HepG2 (cell line): ENCODE data around the gene LSM14B. TPM values are rescaled to one million over a fixed set of nuclear protein-coding genes. Genes with fewer than 3 reads are reported as not detected.

Source experiments
- AKNA ChIP-seq: sonication (generic); formaldehyde crosslinking; IDR thresholded peaks from 2 replicates; pipeline ENCODE4 v1.4.0; 2020; ENCODE audit warnings: missing genetic modification reagents, borderline replicate concordance
- ARNT ChIP-seq: fragments of 450-650 bp; IDR thresholded peaks from 2 replicates; pipeline ENCODE4 v1.6.1; 2017
- BATF2 ChIP-seq: sonication (generic); formaldehyde crosslinking; IDR thresholded peaks from 2 replicates; pipeline ENCODE4 v1.8.0; 2022; ENCODE audit warnings: mild to moderate bottlenecking, missing genetic modification reagents, moderate library complexity
- FOXK2 ChIP-seq: fragments of 450-650 bp; IDR thresholded peaks from 2 replicates; pipeline ENCODE4 v1.6.1; 2016
- GATAD2A ChIP-seq: IDR thresholded peaks from 2 replicates; pipeline ENCODE4 v1.6.1; 2016
- HMG20B ChIP-seq: conservative IDR thresholded peaks from 2 replicates; pipeline ENCODE4 v1.6.1; 2016; ENCODE audit warnings: missing genetic modification reagents, missing compliant biosample characterization
- IKZF4 ChIP-seq: sonication (generic); formaldehyde crosslinking; IDR thresholded peaks from 2 replicates; pipeline ENCODE4 v1.5.1; 2020; ENCODE audit warnings: borderline replicate concordance, mild to moderate bottlenecking, low read depth, missing genetic modification reagents; ENCODE audit errors: not compliant biosample characterization
- ONECUT2 ChIP-seq: sonication (generic); formaldehyde crosslinking; IDR thresholded peaks from 2 replicates; pipeline ENCODE4 v1.4.0; 2020; ENCODE audit warnings: missing genetic modification reagents
- RXRB ChIP-seq: IDR thresholded peaks from 2 replicates; pipeline ENCODE4 v1.6.1; 2016; ENCODE audit warnings: borderline replicate concordance, missing genetic modification reagents, missing compliant biosample characterization
- SP4 ChIP-seq: sonication (generic); formaldehyde crosslinking; IDR thresholded peaks from 2 replicates; pipeline ENCODE4 v1.8.1; 2023; ENCODE audit warnings: mild to moderate bottlenecking, missing genetic modification reagents
- ZHX2 ChIP-seq, 2 experiments: sonication (generic) in 1 of 2; formaldehyde crosslinking in 1 of 2; IDR thresholded peaks; 2 replicates each; pipeline versions ENCODE4 v1.6.1 to v1.9.0; 2014 to 2022; ENCODE audit warnings: antibody characterized with exemption in 1 of 2, borderline replicate concordance in 1 of 2, inconsistent platforms in 1 of 2, low read depth in 1 of 2, missing genetic modification reagents in 1 of 2
- ZNF264 ChIP-seq: sonication (generic); formaldehyde crosslinking; IDR thresholded peaks from 2 replicates; pipeline ENCODE4 v1.4.0; 2020; ENCODE audit warnings: missing genetic modification reagents
- ZNF460 ChIP-seq: sonication (generic); formaldehyde crosslinking; IDR thresholded peaks from 2 replicates; pipeline ENCODE4 v1.5.1; 2020; ENCODE audit warnings: missing genetic modification reagents, mild to moderate bottlenecking, borderline replicate concordance
- ZNF513 ChIP-seq: sonication (generic); formaldehyde crosslinking; conservative IDR thresholded peaks from 2 replicates; pipeline ENCODE4 v1.5.0; 2020; ENCODE audit warnings: missing genetic modification reagents
- ZNF614 ChIP-seq: IDR thresholded peaks from 2 replicates; pipeline ENCODE4 v1.6.1; 2018; ENCODE audit warnings: missing biosample characterization, missing genetic modification reagents, inconsistent platforms, borderline replicate concordance
- ZSCAN30 ChIP-seq: sonication (generic); formaldehyde crosslinking; IDR thresholded peaks from 2 replicates; pipeline ENCODE4 v1.5.0; 2020; ENCODE audit warnings: mild to moderate bottlenecking, missing genetic modification reagents
- polyA plus RNA-seq, 8 experiments: library from polyadenylated mRNA; depleted of rRNA in 3 of 8; stranded (reverse) in 7 of 8; unstranded in 1 of 8; fragments of >200 nt; fragmentation: Illumina TruSeq in 4 of 8; extraction: Trizol in 4 of 8; gene quantifications; 2 replicates each; pipeline versions ENCODE4 v1.2.1 to v1.2.3, GENCODE V29; 2011 to 2016; ENCODE audit warnings: low read depth in 4 of 8, missing spikeins in 1 of 8, mixed read lengths in 1 of 8; ENCODE audit not compliant: insufficient read depth in 1 of 8
- total RNA-seq, 5 experiments: library from RNA; depleted of rRNA; stranded (reverse); fragments of >200 nt; fragmentation: Illumina TruSeq; extraction: Trizol; gene quantifications; 2 replicates each; pipeline ENCODE4 v1.2.3, GENCODE V29; 2016; ENCODE audit warnings: low read depth in 1 of 5

The LSM14B gene
- total and polyA plus RNA-seq, 2 of the 13 experiments (the other 11 are each of a cell fraction or from before 2014, with no cell fraction given): 43.3 to 79.2 TPM

GRCh38 chr20:62156592-62157386, 34.5 kb downstream of the LSM14B start (continued):
- TF ChIP-seq ZNF460 (CRISPR knock-in tag) (no peak), ONECUT2 (no peak), ZNF614 (CRISPR knock-in tag) (no peak), ZNF264 (CRISPR knock-in tag) (no peak), HMG20B (CRISPR knock-in tag) (0 out of 2 replicates have a peak, but pooled peaks have one; percentile 16), IKZF4 (CRISPR knock-in tag) (no peak), GATAD2A (CRISPR knock-in tag) (peak; percentile 65; the same call in 1 of the 2 replicates), AKNA (no peak), BATF2 (CRISPR knock-in tag) (no peak), ZHX2 (IDR thresholded peaks at IDR 0.05; ENCODE audit: low read depth) (no peak), ZHX2 (CRISPR knock-in tag; IDR thresholded peaks at IDR 0.05; ENCODE audit: borderline replicate concordance) (no peak), SP4 (CRISPR knock-in tag) (no peak), FOXK2 (no peak), ZSCAN30 (CRISPR knock-in tag) (no peak), ZNF513 (CRISPR knock-in tag) (no peak), ARNT (no peak), RXRB (CRISPR knock-in tag) (peak; percentile 51; the same call in 1 of the 2 replicates)
